ENCODE results near the gene MAP4K5. TPM values are rescaled to one million over a fixed set of nuclear protein-coding genes. Genes with fewer than 3 reads are reported as not detected.

MAP4K5 gene
- total and polyA plus RNA-seq, 3 donors from 2014 or later = 15.2 to 67.0 (median 60.4) TPM

DNA sequence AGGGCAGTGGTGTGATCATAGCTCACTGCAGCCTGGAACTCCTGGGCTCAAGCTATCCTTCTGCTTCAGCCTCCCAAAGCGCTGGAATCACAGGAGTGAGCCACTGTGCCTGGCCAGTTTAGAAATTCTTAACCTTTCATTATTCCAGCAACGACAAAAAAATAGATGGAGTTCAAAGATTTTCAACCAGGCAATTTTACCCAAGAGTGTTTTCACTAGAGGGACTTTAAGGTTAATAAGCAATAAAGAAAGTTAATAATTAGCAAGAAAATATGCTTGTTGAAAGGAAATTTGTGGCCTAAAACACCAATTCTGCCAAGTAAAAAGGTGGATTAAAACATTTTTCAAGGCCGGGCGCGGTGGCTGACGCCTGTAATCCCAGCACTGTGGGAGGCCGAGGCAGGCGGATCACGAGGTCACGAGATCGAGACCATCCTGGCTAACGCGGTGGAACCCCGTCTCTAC, 150.5 kb downstream of the MAP4K5 start:
- Histone ChIP-seq H3K27ac (no peak overlapping the region), H3K4me1 (peaks cover 4% of the 10 kb centered on the region), H3K9me3 (no peaks in the 10 kb centered on the region), H3K4me3 (no peak overlapping the region), H3K36me3 (ENCODE audit: low read depth, missing control alignments) (no peaks in the 10 kb centered on the region), H3K27me3 (no peaks in the 10 kb centered on the region)
- no peak for DNase-seq
- WGBS, 2 donors = 92 to 97% methylated on average over 14 of the region's 14 CpGs
- intact Hi-C loops (cut with DNase I; ENCODE audit: low total_unique reads) = no loop called here
- TF ChIP-seq POLR2A (IDR thresholded peaks at IDR 0.05) = no peak

GRCh38 chr14:50381008-50381407, 151.4 kb downstream of the MAP4K5 start:
- Histone ChIP-seq H3K27ac (no peak overlapping the region), H3K4me1 (peaks cover 4% of the 10 kb centered on the region), H3K4me3 (no peak overlapping the region), H3K27me3 (no peaks in the 10 kb centered on the region), H3K36me3 (ENCODE audit: low read depth, missing control alignments) (no peaks in the 10 kb centered on the region), H3K9me3 (no peaks in the 10 kb centered on the region)
- intact Hi-C loops (cut with DNase I; ENCODE audit: low total_unique reads) = no loop called here
- WGBS, 2 donors = 88 to 93% methylated on average over 1 of the region's 1 CpG
- TF ChIP-seq, protein P1, sequence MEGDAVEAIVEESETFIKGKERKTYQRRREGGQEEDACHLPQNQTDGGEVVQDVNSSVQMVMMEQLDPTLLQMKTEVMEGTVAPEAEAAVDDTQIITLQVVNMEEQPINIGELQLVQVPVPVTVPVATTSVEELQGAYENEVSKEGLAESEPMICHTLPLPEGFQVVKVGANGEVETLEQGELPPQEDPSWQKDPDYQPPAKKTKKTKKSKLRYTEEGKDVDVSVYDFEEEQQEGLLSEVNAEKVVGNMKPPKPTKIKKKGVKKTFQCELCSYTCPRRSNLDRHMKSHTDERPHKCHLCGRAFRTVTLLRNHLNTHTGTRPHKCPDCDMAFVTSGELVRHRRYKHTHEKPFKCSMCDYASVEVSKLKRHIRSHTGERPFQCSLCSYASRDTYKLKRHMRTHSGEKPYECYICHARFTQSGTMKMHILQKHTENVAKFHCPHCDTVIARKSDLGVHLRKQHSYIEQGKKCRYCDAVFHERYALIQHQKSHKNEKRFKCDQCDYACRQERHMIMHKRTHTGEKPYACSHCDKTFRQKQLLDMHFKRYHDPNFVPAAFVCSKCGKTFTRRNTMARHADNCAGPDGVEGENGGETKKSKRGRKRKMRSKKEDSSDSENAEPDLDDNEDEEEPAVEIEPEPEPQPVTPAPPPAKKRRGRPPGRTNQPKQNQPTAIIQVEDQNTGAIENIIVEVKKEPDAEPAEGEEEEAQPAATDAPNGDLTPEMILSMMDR (IDR thresholded peaks at IDR 0.05) = no peak
- TF ChIP-seq POLR2A (IDR thresholded peaks at IDR 0.05) = no peak
- no peak for DNase-seq

DNA sequence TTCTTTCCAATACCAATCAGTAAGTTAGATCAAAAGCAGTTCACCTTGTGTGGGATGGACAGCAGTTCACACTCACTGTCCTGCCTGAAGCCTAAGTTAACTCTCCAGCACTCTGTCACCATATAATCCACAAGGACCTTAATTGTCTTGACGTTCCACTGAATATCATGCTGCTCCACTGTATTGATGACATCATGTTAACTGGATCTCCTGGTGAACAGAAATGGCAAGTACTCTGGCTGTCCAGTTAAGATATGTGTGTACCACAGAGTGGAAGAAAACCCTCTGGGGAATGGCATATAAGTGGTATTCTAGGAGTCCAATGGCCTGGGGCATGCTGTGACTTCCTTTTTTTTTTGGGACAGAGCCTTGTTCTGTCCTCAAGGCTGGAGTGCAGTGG, 151.9 kb downstream of the MAP4K5 start:
- H3K4me1 ChIP-seq = peaks cover 4% of the 10 kb centered on the region
- no peak overlapping the region for H3K27ac ChIP-seq
- WGBS, 2 donors = 89 to 100% methylated on average over 1 of the region's 1 CpG
- H3K4me3 ChIP-seq = no peak overlapping the region
- intact Hi-C loops (cut with DNase I; ENCODE audit: low total_unique reads) = no loop called here
- no peak for DNase-seq
- no peaks in the 10 kb centered on the region for H3K9me3 ChIP-seq
- no peaks in the 10 kb centered on the region for H3K27me3 ChIP-seq
- H3K36me3 ChIP-seq (ENCODE audit: low read depth, missing control alignments) = no peaks in the 10 kb centered on the region
- no peak for TF ChIP-seq POLR2A (IDR thresholded peaks at IDR 0.05)
- TF ChIP-seq, protein P1 (IDR thresholded peaks at IDR 0.05) = no peak

- TF ChIP-seq, protein P1 (IDR thresholded peaks at IDR 0.05) = no peak
- no peak for TF ChIP-seq POLR2A (IDR thresholded peaks at IDR 0.05)
- no peak overlapping the region for H3K27ac ChIP-seq
- intact Hi-C loops (cut with DNase I; ENCODE audit: low total_unique reads) = no loop called here
- H3K4me1 ChIP-seq = peaks cover 4% of the 10 kb centered on the region
- no peaks in the 10 kb centered on the region for H3K9me3 ChIP-seq
- H3K4me3 ChIP-seq = no peak overlapping the region
- no peak for DNase-seq
- no peaks in the 10 kb centered on the region for H3K36me3 ChIP-seq (ENCODE audit: low read depth, missing control alignments)
- 96% methylated on average over 2 of the region's 2 CpGs for WGBS, 2 donors
- no peaks in the 10 kb centered on the region for H3K27me3 ChIP-seq
Observed at GRCh38 chr14:50379563-50379962, 152.8 kb downstream of the MAP4K5 start.

DNA sequence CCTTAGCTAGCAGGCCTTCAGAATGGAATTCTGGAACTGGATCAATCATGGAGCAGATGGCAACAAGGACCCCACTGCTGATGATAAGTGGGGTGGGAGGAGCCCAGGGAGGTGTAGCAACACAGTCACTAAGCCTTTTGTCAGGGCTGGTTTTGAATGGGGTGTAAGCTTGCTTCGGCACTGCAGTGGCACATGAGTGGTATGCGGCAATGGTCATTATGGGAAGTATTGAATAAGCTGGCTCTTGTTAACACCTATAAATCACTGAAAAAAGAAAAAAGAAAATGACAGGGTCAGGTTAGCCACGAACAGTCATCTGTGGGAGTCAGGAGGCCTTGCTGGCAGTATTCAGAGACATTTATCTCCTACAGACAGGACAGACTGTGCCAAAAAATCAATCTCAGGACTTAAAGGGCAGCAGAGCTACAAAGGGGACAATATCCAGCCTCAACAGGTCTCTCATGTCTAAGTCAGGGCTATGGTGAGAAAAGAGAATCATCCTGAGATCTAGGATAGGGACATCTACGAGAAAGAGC, 154.8 kb downstream of the MAP4K5 start:
- H3K27me3 ChIP-seq = no peaks in the 10 kb centered on the region

More for the DNA sequence above, 154.8 kb downstream of the MAP4K5 start:
- intact Hi-C loops (cut with DNase I; ENCODE audit: low total_unique reads) = no loop called here
- no peak for DNase-seq
- H3K9me3 ChIP-seq = no peaks in the 10 kb centered on the region
- no peak for TF ChIP-seq POLR2A (IDR thresholded peaks at IDR 0.05)
- TF ChIP-seq, protein P1 (IDR thresholded peaks at IDR 0.05) = no peak
- no peak overlapping the region for H3K4me3 ChIP-seq
- no peaks in the 10 kb centered on the region for H3K36me3 ChIP-seq (ENCODE audit: low read depth, missing control alignments)
- H3K27ac ChIP-seq = no peak overlapping the region
- H3K4me1 ChIP-seq = peaks cover 4% of the 10 kb centered on the region
- 67 to 82% methylated on average over 4 of the region's 4 CpGs for WGBS, 2 donors
